Heart left ventricle (tissue), 16 donors: ENCODE data around the gene PCDHB10. TPM values are rescaled to one million over a fixed set of nuclear protein-coding genes. Genes with fewer than 3 reads are reported as not detected.
"Not testable (repeated sequence)": the region's sequence is repeated elsewhere in the genome, so short reads cannot be mapped to it uniquely, and the experiment has no call there.

ENCODE experiments used
- ATAC-seq, 4 donors: fragments of 200-7000 bp; cut with Tn5 transposase; one replicate each; pipeline ENCODE4 v1.9.1; 2020 to 2022; ENCODE audit warnings: moderate library complexity in 4 of 4, mild to moderate bottlenecking in 3 of 4, moderate number of reproducible peaks in 1 of 4
- DNase-seq, 5 donors: peaks; one replicate each; pipeline ENCODE4 v3.0.0-alpha.2; 2020
- H3K27ac ChIP-seq, 12 donors: fragments of 200-600 bp; sonication (generic) in 4 of 12; one replicate each; pipeline versions ENCODE4 v1.5.0 to v1.8.0; 2016 to 2022; ENCODE audit warnings: mild to moderate bottlenecking in 2 of 12
- H3K27me3 ChIP-seq, 9 donors: fragments of 200-600 bp; sonication (generic) in 2 of 9; one replicate each; pipeline versions ENCODE4 v1.5.1 to v1.8.0; 2016 to 2022; ENCODE audit warnings: mild to moderate bottlenecking in 3 of 9
- H3K36me3 ChIP-seq, 9 donors: fragments of 200-600 bp; sonication (generic) in 2 of 9; one replicate each; pipeline versions ENCODE4 v1.5.0 to v1.8.0; 2018 to 2022; ENCODE audit warnings: mild to moderate bottlenecking in 2 of 9
- H3K4me1 ChIP-seq, 12 donors: fragments of 200-600 bp; sonication (generic) in 4 of 12; one replicate each; pipeline versions ENCODE4 v1.5.0 to v1.8.0; 2016 to 2022; ENCODE audit warnings: mild to moderate bottlenecking in 3 of 12
- H3K4me3 ChIP-seq, 12 donors: fragments of 200-600 bp; sonication (generic) in 4 of 12; one replicate each; pipeline versions ENCODE4 v1.5.0 to v1.8.0; 2017 to 2022; ENCODE audit warnings: mild to moderate bottlenecking in 9 of 12, moderate library complexity in 4 of 12
- H3K9me3 ChIP-seq, 12 donors: fragments of 200-600 bp; sonication (generic) in 4 of 12; one replicate each; pipeline versions ENCODE4 v1.5.0 to v1.8.0; 2016 to 2022; ENCODE audit warnings: mild to moderate bottlenecking in 1 of 12
- CTCF ChIP-seq, 12 donors: fragments of 200-600 bp; sonication (generic) in 4 of 12; IDR thresholded peaks; one replicate each; pipeline versions ENCODE4 v1.5.0 to v1.8.0; 2018 to 2022; ENCODE audit warnings: antibody characterized with exemption in 12 of 12, mild to moderate bottlenecking in 5 of 12
- POLR2A ChIP-seq, 2 donors: fragments of 450-650 bp; IDR thresholded peaks; one replicate each; pipeline ENCODE4 v1.6.1; 2017; ENCODE audit warnings: antibody characterized with exemption in 2 of 2, mild to moderate bottlenecking in 2 of 2, moderate library complexity in 2 of 2
- WGBS, 4 donors: extraction: QIAGEN DNeasy Blood & Tissue Kit in 2 of 4; methylation state at CpG; one replicate each; pipeline versions ENCODE4 v1.1.5 to v1.1.7; 2013 to 2018; 5-methylcytosine and 5-hydroxymethylcytosine counted together
- intact Hi-C, 10 donors: fragments of 100-400 bp; cut with DNase I; formaldehyde crosslinking; loops; one replicate each; pipeline versions ENCODE4 v1.11.1 to v1.14.2; 2022
- polyA plus RNA-seq, 2 donors: library from polyadenylated mRNA; stranded (reverse); fragments of 200-250 nt; gene quantifications; one replicate each; pipeline ENCODE4 v1.2.3, GENCODE V29; 2013
- total RNA-seq, 9 donors: library from RNA; depleted of rRNA in 2 of 9; stranded (reverse); fragments of >200 nt in 2 of 9; fragmentation: NEBNext Ultra II Directional in 3 of 9; extraction: Animal tissue kit (Norgen Biotek cat#: 25700) in 3 of 9; gene quantifications; one replicate each; pipeline versions ENCODE4 v1.1.0 to v1.2.4, GENCODE V29; 2016 to 2023
- donor health status: ischemic (EF 13 %, LVEDD 7.1; RV severe dilation, severe dysfunction).
- donor health status: healthy with polysubstance abuse.
- donor health status: DM: no; HTN: yes; CAD: no.
- donor health status: DM: no; HTN: no; CAD: no.
- donor health status: ischemic (EF 25% LVEDD 6.9; RV normal size, moderate dysfunction).
- donor health status: ischemic (EF 25% LVEDD 5.7; RV mildly dilated, moderate dysfunction).
- donor health status: healthy.
- donor health status: DM: yes; HTN: yes; CAD: no.
- donor health status: ischemic (EF 35%, LVEDD 5.7; RV mildly dilated, moderate dysfunction).
- donor health status: nonischemic (EF 11% LVEDD 7.7; RV severe dilation, severe dysfunction).
- donor health status: DM: yes; HTN: yes; CAD: no.
- donor health status: PGD.
- donor health status: ischemic (EF 29% LVEDD 5.4; RV normal size, mild dysfunction).
- donor health status: nonischemic (EF 23%, LVEDD 6.1; RV moderate dilation, normal function).

PCDHB10 gene
- total and polyA plus RNA-seq, 11 donors = 0.28 to 1.4 (median 0.81) TPM

GRCh38 chr5:141234109-141234667, 42.0 kb downstream of the PCDHB10 start:
- WGBS, 4 donors = 4 to 7% (median 5%) methylated on average over 15 of the region's 15 CpGs
- Histone ChIP-seq H3K4me1 (peaks cover 0 to 3% (median 0%) of the 10 kb centered on the region in 12 donors), H3K27ac (no peak overlapping the region), H3K4me3 (peak overlapping the region in 9 of 12 donors; percentile 16 to 42 (median 29)), H3K9me3 (peaks cover 0 to 97% (median 85%) of the 10 kb centered on the region in 12 donors), H3K27me3 (peaks cover 0 to 7% (median 0%) of the 10 kb centered on the region in 9 donors), H3K36me3 (no peaks in the 10 kb centered on the region)
- DNase-seq (no peak), ATAC-seq (no peak)
- intact Hi-C loops = loop anchor here in 1 of 10 donors (5.0 kb wide), 1 partner anchor 328 kb away; no protein-coding TSS in a partner anchor
- TF ChIP-seq CTCF (IDR thresholded peaks at IDR 0.05) = peak in 6 of 12 donors; percentile 13 to 38 (median 30)
- no peak for TF ChIP-seq POLR2A (IDR thresholded peaks at IDR 0.05)

- ATAC-seq, H3K27me3 ChIP-seq, intact Hi-C loops, H3K4me3 ChIP-seq, H3K27ac ChIP-seq, H3K36me3 ChIP-seq, H3K4me1 ChIP-seq, DNase-seq: not testable (repeated sequence)
- 20 to 32% (median 26%) methylated on average over 17 to 40 of the region's 40 CpGs for WGBS, 4 donors
- H3K9me3 ChIP-seq = peaks cover 0 to 100% (median 93%) of the 10 kb centered on the region in 12 donors
Measured at GRCh38 chr5:141235922-141236321, 43.8 kb downstream of the PCDHB10 start.

- H3K4me3 ChIP-seq = no peak overlapping the region
- H3K36me3 ChIP-seq = no peaks in the 10 kb centered on the region
- TF ChIP-seq POLR2A (IDR thresholded peaks at IDR 0.05) = no peak
- TF ChIP-seq CTCF (IDR thresholded peaks at IDR 0.05) = no peak
- no peak for DNase-seq
- intact Hi-C loops = no loop called here
- H3K27ac ChIP-seq = no peak overlapping the region
- 12 to 27% (median 16%) methylated on average over 24 to 32 of the region's 32 CpGs for WGBS, 4 donors
- peaks cover 0 to 3% (median 0%) of the 10 kb centered on the region in 12 donors for H3K4me1 ChIP-seq
- peaks cover 0 to 11% (median 4%) of the 10 kb centered on the region in 9 donors for H3K27me3 ChIP-seq
- H3K9me3 ChIP-seq = peaks cover 0 to 100% (median 93%) of the 10 kb centered on the region in 12 donors
- ATAC-seq = no peak
Measured at GRCh38 chr5:141236516-141237313, 44.6 kb downstream of the PCDHB10 start.

GRCh38 chr5:141241496-141241895, 49.3 kb downstream of the PCDHB10 start:
- H3K9me3 ChIP-seq = peaks cover 0 to 100% (median 87%) of the 10 kb centered on the region in 12 donors
- TF ChIP-seq POLR2A (IDR thresholded peaks at IDR 0.05) (no peak), CTCF (IDR thresholded peaks at IDR 0.05) (no peak)
- no peak overlapping the region for H3K27ac ChIP-seq
- H3K4me3 ChIP-seq = no peak overlapping the region
- intact Hi-C loops = loop anchor here in 5 of 10 donors (10.0 kb wide), 4 partner anchors 47 to 323 kb away; partner anchors contain the start of genes PCDHB10 (in 1 of the 5), PCDHB11 (in 1 of the 5), PCDHGA9 (in 1 of the 5) and PCDHGB6 (in 1 of the 5)
- peaks cover 0 to 23% (median 4%) of the 10 kb centered on the region in 9 donors for H3K27me3 ChIP-seq
- ATAC-seq (no peak), DNase-seq (no peak)
- H3K4me1 ChIP-seq = peaks cover 0 to 2% (median 0%) of the 10 kb centered on the region in 12 donors
- WGBS, 4 donors = 15 to 27% (median 19%) methylated on average over 4 to 43 of the region's 43 CpGs
- no peaks in the 10 kb centered on the region for H3K36me3 ChIP-seq

Other genes with a start within 250 kb of the PCDHB10 start
Only the 30 nearest of the 37 such genes appear.
- gene PCDHB1, start 141.0 kb upstream of the PCDHB10 start, total RNA-seq = under 1 TPM in 2 of 9 donors, not detected in 7; 0.04 to 0.05 TPM
- gene PCDHB1, start 141.0 kb upstream of the PCDHB10 start, polyA plus RNA-seq = not detected
- 1 to 10 TPM in 8 of 9 donors, under 1 TPM in 1; 0.70 to 4.3 (median 2.3) TPM for gene PCDHB2, start 97.7 kb upstream of the PCDHB10 start, total RNA-seq
- under 1 TPM; 0.50 to 0.69 TPM for gene PCDHB2, start 97.7 kb upstream of the PCDHB10 start, polyA plus RNA-seq
- 1 to 10 TPM in 6 of 9 donors, under 1 TPM in 3; 0.77 to 2.9 (median 1.1) TPM for gene PCDHB3, start 91.9 kb upstream of the PCDHB10 start, total RNA-seq
- gene PCDHB3, start 91.9 kb upstream of the PCDHB10 start, polyA plus RNA-seq = under 1 TPM; 0.27 to 0.33 TPM
- 1 to 10 TPM in 8 of 9 donors, under 1 TPM in 1; 0.91 to 2.8 (median 1.6) TPM for gene PCDHB4, start 70.5 kb upstream of the PCDHB10 start, total RNA-seq
- under 1 TPM; 0.30 to 0.55 TPM for gene PCDHB4, start 70.5 kb upstream of the PCDHB10 start, polyA plus RNA-seq
- gene PCDHB5, start 57.1 kb upstream of the PCDHB10 start, total RNA-seq = 1 to 10 TPM; 1.4 to 6.4 (median 3.9) TPM
- 1 to 10 TPM in 1 of 2 donors, under 1 TPM in 1; 0.69 to 1.6 TPM for gene PCDHB5, start 57.1 kb upstream of the PCDHB10 start, polyA plus RNA-seq
- 1 to 10 TPM in 1 of 9 donors, under 1 TPM in 8; 0.16 to 1.1 (median 0.44) TPM for gene PCDHB6, start 42.3 kb upstream of the PCDHB10 start, total RNA-seq
- under 1 TPM; 0.18 to 0.27 TPM for gene PCDHB6, start 42.3 kb upstream of the PCDHB10 start, polyA plus RNA-seq
- 1 to 10 TPM in 4 of 9 donors, under 1 TPM in 5; 0.52 to 1.3 (median 0.91) TPM for gene PCDHB7, start 19.7 kb upstream of the PCDHB10 start, total RNA-seq
- gene PCDHB7, start 19.7 kb upstream of the PCDHB10 start, polyA plus RNA-seq = under 1 TPM; 0.19 to 0.44 TPM
- gene PCDHB8, start 14.6 kb upstream of the PCDHB10 start, total RNA-seq = 1 to 10 TPM in 8 of 9 donors, under 1 TPM in 1; 0.63 to 3.8 (median 1.5) TPM
- gene PCDHB8, start 14.6 kb upstream of the PCDHB10 start, polyA plus RNA-seq = under 1 TPM; 0.23 to 0.51 TPM
- 1 to 10 TPM; 1.1 to 3.9 (median 2.2) TPM for gene PCDHB16, start 10.0 kb upstream of the PCDHB10 start, total RNA-seq
- gene PCDHB16, start 10.0 kb upstream of the PCDHB10 start, polyA plus RNA-seq = under 1 TPM; 0.76 to 0.80 TPM
- gene PCDHB9, start 5.2 kb upstream of the PCDHB10 start, total RNA-seq = 1 to 10 TPM in 4 of 9 donors, under 1 TPM in 5; 0.62 to 1.6 (median 0.99) TPM
- gene PCDHB9, start 5.2 kb upstream of the PCDHB10 start, polyA plus RNA-seq = under 1 TPM; 0.30 to 0.35 TPM
- 1 to 10 TPM in 7 of 9 donors, under 1 TPM in 2; 0.61 to 2.8 (median 1.4) TPM for gene PCDHB11, start 7.3 kb downstream of the PCDHB10 start, total RNA-seq
- under 1 TPM; 0.23 to 0.28 TPM for gene PCDHB11, start 7.3 kb downstream of the PCDHB10 start, polyA plus RNA-seq
- gene PCDHB12, start 16.4 kb downstream of the PCDHB10 start, total RNA-seq = 1 to 10 TPM in 5 of 9 donors, under 1 TPM in 4; 0.37 to 2.4 (median 1.2) TPM
- gene PCDHB12, start 16.4 kb downstream of the PCDHB10 start, polyA plus RNA-seq = under 1 TPM; 0.27 to 0.58 TPM
- 1 to 10 TPM; 2.5 to 5.9 (median 3.6) TPM for gene PCDHB13, start 21.6 kb downstream of the PCDHB10 start, total RNA-seq
- 1 to 10 TPM in 1 of 2 donors, under 1 TPM in 1; 0.99 to 1.5 TPM for gene PCDHB13, start 21.6 kb downstream of the PCDHB10 start, polyA plus RNA-seq
- 1 to 10 TPM; 2.6 to 6.1 (median 4.3) TPM for gene PCDHB14, start 31.0 kb downstream of the PCDHB10 start, total RNA-seq
- gene PCDHB14, start 31.0 kb downstream of the PCDHB10 start, polyA plus RNA-seq = 1 to 10 TPM in 1 of 2 donors, under 1 TPM in 1; 0.91 to 1.7 TPM
- 1 to 10 TPM; 3.7 to 7.5 (median 4.5) TPM for gene PCDHB15, start 53.0 kb downstream of the PCDHB10 start, total RNA-seq
- gene PCDHB15, start 53.0 kb downstream of the PCDHB10 start, polyA plus RNA-seq = 1 to 10 TPM; 1.6 to 2.8 TPM
- gene SLC25A2, start 111.7 kb downstream of the PCDHB10 start, total RNA-seq = not detected
- not detected for gene SLC25A2, start 111.7 kb downstream of the PCDHB10 start, polyA plus RNA-seq
- 100 to 1,000 TPM in 4 of 9 donors, 10 to 100 TPM in 5; 73.9 to 107 (median 99.9) TPM for gene TAF7, start 128.4 kb downstream of the PCDHB10 start, total RNA-seq
- 100 to 1,000 TPM in 1 of 2 donors, 10 to 100 TPM in 1; 47.2 to 159 TPM for gene TAF7, start 128.4 kb downstream of the PCDHB10 start, polyA plus RNA-seq
- 1 to 10 TPM; 2.1 to 4.9 (median 3.5) TPM for gene PCDHGA1, start 138.2 kb downstream of the PCDHB10 start, total RNA-seq
- gene PCDHGA1, start 138.2 kb downstream of the PCDHB10 start, polyA plus RNA-seq = 1 to 10 TPM; 1.3 to 1.4 TPM
- 10 to 100 TPM in 6 of 9 donors, 1 to 10 TPM in 3; 5.8 to 15.1 (median 10.7) TPM for gene PCDHGA2, start 146.4 kb downstream of the PCDHB10 start, total RNA-seq
- 1 to 10 TPM; 2.7 to 3.6 TPM for gene PCDHGA2, start 146.4 kb downstream of the PCDHB10 start, polyA plus RNA-seq
- 10 to 100 TPM in 8 of 9 donors, 1 to 10 TPM in 1; 7.6 to 27.2 (median 14.7) TPM for gene PCDHGA3, start 151.5 kb downstream of the PCDHB10 start, total RNA-seq
- 1 to 10 TPM; 3.5 to 5.9 TPM for gene PCDHGA3, start 151.5 kb downstream of the PCDHB10 start, polyA plus RNA-seq
- gene PCDHGB1, start 157.7 kb downstream of the PCDHB10 start, total RNA-seq = 10 to 100 TPM in 4 of 9 donors, 1 to 10 TPM in 5; 4.4 to 11.9 (median 8.6) TPM
- gene PCDHGB1, start 157.7 kb downstream of the PCDHB10 start, polyA plus RNA-seq = 1 to 10 TPM in 1 of 2 donors, under 1 TPM in 1; 0.85 to 5.9 TPM
- 10 to 100 TPM in 5 of 9 donors, 1 to 10 TPM in 4; 5.1 to 13.7 (median 11.0) TPM for gene PCDHGA4, start 162.7 kb downstream of the PCDHB10 start, total RNA-seq
- 1 to 10 TPM; 2.5 to 5.1 TPM for gene PCDHGA4, start 162.7 kb downstream of the PCDHB10 start, polyA plus RNA-seq
- 10 to 100 TPM in 5 of 9 donors, 1 to 10 TPM in 4; 4.4 to 13.8 (median 10.4) TPM for gene PCDHGB2, start 167.6 kb downstream of the PCDHB10 start, total RNA-seq
- 1 to 10 TPM; 2.1 to 3.9 TPM for gene PCDHGB2, start 167.6 kb downstream of the PCDHB10 start, polyA plus RNA-seq
- gene PCDHGA5, start 171.8 kb downstream of the PCDHB10 start, total RNA-seq = 1 to 10 TPM; 2.9 to 9.6 (median 7.2) TPM
- gene PCDHGA5, start 171.8 kb downstream of the PCDHB10 start, polyA plus RNA-seq = 1 to 10 TPM; 1.5 to 4.4 TPM
- gene PCDHGB3, start 177.9 kb downstream of the PCDHB10 start, total RNA-seq = 10 to 100 TPM in 4 of 9 donors, 1 to 10 TPM in 5; 4.0 to 14.9 (median 9.8) TPM
- gene PCDHGB3, start 177.9 kb downstream of the PCDHB10 start, polyA plus RNA-seq = 1 to 10 TPM; 1.7 to 5.4 TPM
- 10 to 100 TPM in 1 of 9 donors, 1 to 10 TPM in 8; 3.6 to 10.3 (median 7.7) TPM for gene PCDHGA6, start 181.5 kb downstream of the PCDHB10 start, total RNA-seq
- 1 to 10 TPM; 2.2 to 6.7 TPM for gene PCDHGA6, start 181.5 kb downstream of the PCDHB10 start, polyA plus RNA-seq
- 10 to 100 TPM in 2 of 9 donors, 1 to 10 TPM in 7; 4.4 to 14.1 (median 7.6) TPM for gene PCDHGA7, start 190.4 kb downstream of the PCDHB10 start, total RNA-seq
- 1 to 10 TPM; 1.4 to 5.1 TPM for gene PCDHGA7, start 190.4 kb downstream of the PCDHB10 start, polyA plus RNA-seq
- 10 to 100 TPM in 2 of 9 donors, 1 to 10 TPM in 7; 4.5 to 11.9 (median 7.3) TPM for gene PCDHGB4, start 195.3 kb downstream of the PCDHB10 start, total RNA-seq
- 1 to 10 TPM; 2.0 to 3.8 TPM for gene PCDHGB4, start 195.3 kb downstream of the PCDHB10 start, polyA plus RNA-seq
- gene PCDHGA8, start 200.3 kb downstream of the PCDHB10 start, total RNA-seq = 10 to 100 TPM in 3 of 9 donors, 1 to 10 TPM in 6; 4.7 to 14.6 (median 8.1) TPM
- 1 to 10 TPM in 1 of 2 donors, under 1 TPM in 1; 0.76 to 3.8 TPM for gene PCDHGA8, start 200.3 kb downstream of the PCDHB10 start, polyA plus RNA-seq
- 10 to 100 TPM in 3 of 9 donors, 1 to 10 TPM in 6; 5.9 to 15.5 (median 9.9) TPM for gene PCDHGB5, start 205.6 kb downstream of the PCDHB10 start, total RNA-seq
- gene PCDHGB5, start 205.6 kb downstream of the PCDHB10 start, polyA plus RNA-seq = 1 to 10 TPM; 4.4 to 5.1 TPM